H1 (cell line): Measurements from ENCODE around the gene PITRM1. TPM values are rescaled to one million over a fixed set of nuclear protein-coding genes. Genes with fewer than 3 reads are reported as not detected.

Source experiments
- RAD21 ChIP-seq, 2 experiments: IDR thresholded peaks in 1 of 2; conservative IDR thresholded peaks in 1 of 2; 2 replicates each; pipeline ENCODE4 v1.6.1; 2011; ENCODE audit warnings: low read depth in 2 of 2, low read length in 2 of 2, improper control_type of control experiment in 1 of 2, inconsistent platforms in 1 of 2, mild to moderate bottlenecking in 1 of 2, moderate library complexity in 1 of 2
- RNF2 ChIP-seq: fragments of 200-900, 300-1000 bp; sonication (generic); IDR thresholded peaks from 2 replicates; pipeline ENCODE4 v1.7.1; 2016; ENCODE audit warnings: borderline replicate concordance, low read depth, mild to moderate bottlenecking, antibody characterized with exemption, low read length; ENCODE audit not compliant: poor library complexity, severe bottlenecking; ENCODE audit errors: missing control alignments
- polyA plus RNA-seq, 7 experiments: library from polyadenylated mRNA; depleted of rRNA in 3 of 7; stranded (reverse) in 5 of 7; unstranded in 2 of 7; fragments of >200 nt in 5 of 7; fragments of 200-250 nt in 2 of 7; gene quantifications; 1 replicate in 5 of 7; 2 replicates in 1 of 7; 4 replicates in 1 of 7; pipeline versions ENCODE4 v1.2.1 to v1.2.3, GENCODE V29; 2011 to 2013; ENCODE audit warnings: missing spikeins in 2 of 7, mixed read lengths in 2 of 7
- total RNA-seq: library from RNA; stranded (reverse); fragmentation: NEBNext Ultra II Directional; extraction: Animal tissue kit (Norgen Biotek cat#: 25700); gene quantifications from 2 replicates; pipeline ENCODE4 v1.2.1, GENCODE V29; 2021

The PITRM1 gene
- total and polyA plus RNA-seq, 2 of the 8 experiments (the other 6 are each of a cell fraction or from before 2014, with no cell fraction given): 18.6 to 31.5 TPM

GRCh38 chr10:3119796-3120459, 52.7 kb downstream of the PITRM1 start (continued):
- no peak for TF ChIP-seq RNF2
- TF ChIP-seq RAD21 (IDR thresholded peaks at IDR 0.05 in 1 of 2, conservative IDR thresholded peaks at IDR 0.05 in 1 of 2; ENCODE audit: low read depth in 2 of 2, low read length in 2 of 2): peak in 1 of 2 experiments; percentile 23; a peak in 2 of 4 replicates
